ENCODE results near the gene PACS2.

DNA sequence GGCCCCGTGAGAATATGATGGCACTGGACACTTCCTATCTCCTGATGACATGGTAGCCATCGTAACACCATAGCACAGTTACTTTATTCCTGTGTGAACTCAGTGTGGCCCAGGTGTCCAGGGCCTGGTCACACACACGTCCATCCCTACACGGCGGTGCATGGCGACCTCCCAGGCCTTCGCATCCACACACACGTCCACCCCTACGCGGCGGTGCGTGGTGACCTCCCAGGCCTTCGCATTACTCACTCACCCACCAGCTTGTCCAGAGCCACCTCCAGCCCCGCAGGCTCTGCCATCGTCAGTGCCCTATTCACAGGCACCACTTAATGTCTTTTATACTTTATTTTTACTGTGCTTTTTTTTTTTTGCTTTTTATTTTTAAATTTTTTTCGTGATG is 44.4 kb downstream of the PACS2 start:
- TF ChIP-seq, protein P1, sequence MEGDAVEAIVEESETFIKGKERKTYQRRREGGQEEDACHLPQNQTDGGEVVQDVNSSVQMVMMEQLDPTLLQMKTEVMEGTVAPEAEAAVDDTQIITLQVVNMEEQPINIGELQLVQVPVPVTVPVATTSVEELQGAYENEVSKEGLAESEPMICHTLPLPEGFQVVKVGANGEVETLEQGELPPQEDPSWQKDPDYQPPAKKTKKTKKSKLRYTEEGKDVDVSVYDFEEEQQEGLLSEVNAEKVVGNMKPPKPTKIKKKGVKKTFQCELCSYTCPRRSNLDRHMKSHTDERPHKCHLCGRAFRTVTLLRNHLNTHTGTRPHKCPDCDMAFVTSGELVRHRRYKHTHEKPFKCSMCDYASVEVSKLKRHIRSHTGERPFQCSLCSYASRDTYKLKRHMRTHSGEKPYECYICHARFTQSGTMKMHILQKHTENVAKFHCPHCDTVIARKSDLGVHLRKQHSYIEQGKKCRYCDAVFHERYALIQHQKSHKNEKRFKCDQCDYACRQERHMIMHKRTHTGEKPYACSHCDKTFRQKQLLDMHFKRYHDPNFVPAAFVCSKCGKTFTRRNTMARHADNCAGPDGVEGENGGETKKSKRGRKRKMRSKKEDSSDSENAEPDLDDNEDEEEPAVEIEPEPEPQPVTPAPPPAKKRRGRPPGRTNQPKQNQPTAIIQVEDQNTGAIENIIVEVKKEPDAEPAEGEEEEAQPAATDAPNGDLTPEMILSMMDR (IDR thresholded peaks at IDR 0.05) = no peak
- no peak for TF ChIP-seq POLR2A (IDR thresholded peaks at IDR 0.05)

Measured in testis (tissue), 2 donors.